Stimulated activated naive CD8-positive, alpha-beta T cell treated with anti-CD3 and anti-CD28 coated beads, Interleukin-15, amount 100 ng/mL, for 72 hours (primary cell): ENCODE measurements around the gene E2F7.

Experiments
- ATAC-seq: fragments of 150-1000 bp; cut with Tn5 transposase; 2 replicates; pipeline ENCODE4 v1.10.0; 2021; ENCODE audit warnings: mild to moderate bottlenecking, moderate library complexity
- DNase-seq, 2 donors: peaks; one replicate each; pipeline ENCODE4 v3.0.0; 2021 to 2022
- H3K27ac Mint-ChIP-seq, 2 donors: one replicate each; pipeline ENCODE4 v1.8.0; 2022; ENCODE audit warnings: mild to moderate bottlenecking in 2 of 2, mixed read lengths in 2 of 2, moderate library complexity in 2 of 2
- H3K27me3 Mint-ChIP-seq: one replicate; pipeline ENCODE4 v1.8.0; 2022; ENCODE audit warnings: mixed read lengths
- H3K4me1 Mint-ChIP-seq: one replicate; pipeline ENCODE4 v1.8.0; 2022; ENCODE audit warnings: mild to moderate bottlenecking, mixed read lengths
- H3K4me3 Mint-ChIP-seq, 2 donors: one replicate each; pipeline ENCODE4 v1.8.0; 2022; ENCODE audit warnings: mild to moderate bottlenecking in 2 of 2, mixed read lengths in 2 of 2, moderate library complexity in 1 of 2
- H3K9me3 Mint-ChIP-seq, 2 donors: one replicate each; pipeline ENCODE4 v1.8.0; 2022; ENCODE audit warnings: mixed read lengths in 2 of 2

Gene E2F7

DNA sequence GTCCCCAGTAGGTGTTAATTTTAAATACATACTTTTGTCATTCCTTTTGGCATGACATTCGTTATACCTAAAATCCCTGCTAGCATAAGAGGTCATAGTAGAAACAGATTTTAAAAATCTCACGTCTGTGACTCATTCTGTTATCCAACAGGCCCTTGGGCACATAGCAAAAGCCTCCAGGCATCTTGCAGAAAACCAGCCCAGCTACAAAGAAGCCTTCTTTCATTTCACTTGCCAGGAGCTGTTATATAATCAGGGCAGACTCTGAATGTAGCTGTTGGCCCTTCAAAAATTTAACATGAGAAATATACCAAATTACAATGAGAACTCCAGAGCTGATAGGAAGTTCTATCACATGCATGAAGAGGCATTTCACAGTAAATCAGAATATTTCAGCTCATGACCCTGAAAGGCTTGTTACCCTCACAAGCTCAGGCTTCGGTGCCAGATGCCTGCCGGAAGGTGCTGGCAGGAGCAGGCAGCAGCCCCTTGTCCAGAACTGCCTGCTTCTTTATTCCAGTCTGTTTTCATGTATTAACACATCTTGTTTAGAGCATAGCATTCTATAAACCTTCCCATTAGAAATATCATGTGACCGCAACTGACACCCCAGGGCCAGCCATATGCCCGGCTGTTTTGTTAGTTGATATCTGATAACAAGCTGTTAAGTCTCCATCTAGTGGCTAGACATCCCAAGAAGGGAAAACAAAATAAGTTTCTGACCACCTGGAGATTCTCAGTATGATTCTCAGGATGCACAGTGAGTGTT, 17.8 kb downstream of the E2F7 start:
- no peaks in the 10 kb centered on the region for H3K27me3 Mint-ChIP-seq
- no peak overlapping the region for H3K27ac Mint-ChIP-seq
- no peaks in the 10 kb centered on the region for H3K4me1 Mint-ChIP-seq
- no peak overlapping the region for H3K4me3 Mint-ChIP-seq
- DNase-seq, result no peak
- ATAC-seq, result no peak
- H3K9me3 Mint-ChIP-seq, result no peaks in the 10 kb centered on the region

- no peaks in the 10 kb centered on the region for H3K9me3 Mint-ChIP-seq
- no peaks in the 10 kb centered on the region for H3K27me3 Mint-ChIP-seq
- ATAC-seq (no peak), DNase-seq (no peak)
- no peak overlapping the region for H3K27ac Mint-ChIP-seq
- H3K4me3 Mint-ChIP-seq, result no peak overlapping the region
- no peaks in the 10 kb centered on the region for H3K4me1 Mint-ChIP-seq
Measured at GRCh38 chr12:77046468-77046867, 18.9 kb downstream of the E2F7 start.

DNA sequence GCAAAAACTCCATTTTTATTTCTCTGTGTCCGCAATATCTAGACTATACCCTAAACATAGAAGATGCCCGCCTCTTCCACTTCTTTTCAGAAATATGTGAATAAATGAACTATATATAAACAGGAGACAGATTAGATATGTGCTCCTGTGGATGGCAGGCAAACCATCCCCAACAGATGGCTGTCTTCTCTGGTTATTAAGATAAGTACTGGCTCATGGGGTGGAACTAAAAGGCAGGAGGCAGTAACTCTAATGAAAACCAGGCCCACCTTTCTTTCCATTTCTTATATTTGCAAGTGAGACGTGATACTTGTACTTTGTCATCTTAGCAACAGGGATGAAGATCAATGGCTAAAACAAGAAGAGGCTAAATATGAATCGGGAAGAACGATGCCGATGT, 20.2 kb downstream of the E2F7 start:
- Mint-ChIP-seq H3K27ac (no peak overlapping the region), H3K4me3 (no peak overlapping the region), H3K4me1 (no peaks in the 10 kb centered on the region), H3K27me3 (no peaks in the 10 kb centered on the region), H3K9me3 (no peaks in the 10 kb centered on the region)
- ATAC-seq, result no peak
- no peak for DNase-seq

DNA sequence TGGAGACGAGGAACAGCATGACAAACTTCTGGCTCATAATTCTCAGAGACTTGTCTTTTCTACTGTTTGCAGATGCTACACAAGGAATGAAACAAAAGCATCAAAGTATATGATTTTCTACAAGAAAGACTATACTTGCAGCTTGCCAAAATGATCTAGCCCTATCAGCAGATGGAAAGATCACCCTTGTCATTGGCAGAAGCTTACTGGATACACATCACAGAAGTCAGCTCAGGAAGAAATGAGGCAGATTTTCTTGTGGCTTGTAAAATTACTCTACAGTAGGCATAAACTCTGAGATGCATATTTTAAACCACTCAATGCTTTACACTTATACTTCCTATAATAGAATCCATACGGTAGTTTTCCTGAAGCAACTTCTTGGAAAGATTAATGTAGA, 20.6 kb downstream of the E2F7 start:
- no peak for ATAC-seq
- no peak overlapping the region for H3K27ac Mint-ChIP-seq

GRCh38 chr12:77042833-77043232, 22.5 kb downstream of the E2F7 start:
- ATAC-seq (no peak), DNase-seq (no peak)
- H3K4me1 Mint-ChIP-seq, result no peaks in the 10 kb centered on the region
- H3K27ac Mint-ChIP-seq, result no peak overlapping the region
- no peaks in the 10 kb centered on the region for H3K27me3 Mint-ChIP-seq
- peaks cover 0 to under 1% of the 10 kb centered on the region in 2 donors for H3K9me3 Mint-ChIP-seq
- H3K4me3 Mint-ChIP-seq, result no peak overlapping the region

More for the DNA sequence above, 20.6 kb downstream of the E2F7 start:
- H3K4me1 Mint-ChIP-seq, result no peaks in the 10 kb centered on the region
- H3K27me3 Mint-ChIP-seq, result no peaks in the 10 kb centered on the region
- no peak overlapping the region for H3K4me3 Mint-ChIP-seq
- H3K9me3 Mint-ChIP-seq, result no peaks in the 10 kb centered on the region
- no peak for DNase-seq

DNA sequence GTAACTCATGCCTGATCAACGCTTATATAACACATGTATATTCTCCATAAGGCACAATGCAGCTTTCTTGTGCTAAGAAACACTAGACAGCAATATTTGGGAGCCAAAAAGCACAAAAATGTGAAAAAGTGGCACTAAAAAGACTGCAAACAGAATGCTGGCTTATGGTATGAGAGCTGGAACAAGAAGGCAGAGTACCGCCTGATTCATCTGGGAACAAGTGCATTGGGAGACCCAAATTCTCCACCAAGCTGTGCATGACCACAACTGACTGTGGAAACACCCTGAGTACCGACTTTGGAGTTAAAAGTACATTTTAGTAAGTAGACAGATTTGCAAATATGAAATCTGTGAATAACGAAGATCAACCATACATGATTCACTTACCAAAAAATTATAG, 25.1 kb downstream of the E2F7 start:
- ATAC-seq (no peak), DNase-seq (no peak)
- H3K27ac Mint-ChIP-seq, result no peak overlapping the region
- peaks cover 5 to 8% of the 10 kb centered on the region in 2 donors for H3K9me3 Mint-ChIP-seq
- no peak overlapping the region for H3K4me3 Mint-ChIP-seq
- H3K4me1 Mint-ChIP-seq, result no peaks in the 10 kb centered on the region
- H3K27me3 Mint-ChIP-seq, result no peaks in the 10 kb centered on the region

DNA sequence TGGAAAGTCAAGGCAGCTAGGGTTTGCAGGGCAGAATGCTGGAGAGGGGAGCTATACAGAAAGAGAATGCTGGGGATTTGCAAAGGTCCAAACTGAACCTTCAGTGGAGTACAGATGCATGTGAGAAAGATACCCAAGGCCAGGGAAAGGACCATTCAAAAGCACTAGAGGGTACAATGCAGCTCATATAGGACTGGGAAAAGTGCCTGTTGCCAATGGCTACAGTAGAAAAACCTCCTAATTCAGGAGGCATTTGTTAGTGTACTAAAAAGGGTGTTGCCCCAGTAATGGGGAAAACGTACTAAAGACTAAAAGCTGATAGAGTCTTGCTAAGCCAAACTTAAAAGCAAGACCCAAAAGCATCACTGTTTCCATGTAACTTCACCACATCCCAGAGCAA, 30.1 kb downstream of the E2F7 start:
- ATAC-seq, result no peak
- H3K27me3 Mint-ChIP-seq, result no peaks in the 10 kb centered on the region
- H3K9me3 Mint-ChIP-seq, result peaks cover 5 to 8% of the 10 kb centered on the region in 2 donors
- no peak overlapping the region for H3K4me3 Mint-ChIP-seq
- H3K27ac Mint-ChIP-seq, result no peak overlapping the region
- DNase-seq, result no peak
- H3K4me1 Mint-ChIP-seq, result no peaks in the 10 kb centered on the region

GRCh38 chr12:77033658-77034536, 31.5 kb downstream of the E2F7 start:
- Mint-ChIP-seq H3K27ac (no peak overlapping the region), H3K4me3 (no peak overlapping the region), H3K27me3 (no peaks in the 10 kb centered on the region), H3K9me3 (peaks cover 5 to 8% of the 10 kb centered on the region in 2 donors), H3K4me1 (no peaks in the 10 kb centered on the region)
- ATAC-seq, result no peak
- no peak for DNase-seq

- H3K4me3 Mint-ChIP-seq, result no peak overlapping the region
- H3K27ac Mint-ChIP-seq, result peak overlapping the region in 1 of 2 donors; percentile 34
- no peaks in the 10 kb centered on the region for H3K27me3 Mint-ChIP-seq
- DNase-seq, result no peak
- ATAC-seq, result peak; percentile 70
- H3K4me1 Mint-ChIP-seq, result no peaks in the 10 kb centered on the region
- peaks cover 3 to 5% of the 10 kb centered on the region in 2 donors for H3K9me3 Mint-ChIP-seq
Measured at GRCh38 chr12:77032406-77032805, 33.0 kb downstream of the E2F7 start.

- no peak overlapping the region for H3K4me3 Mint-ChIP-seq
- no peaks in the 10 kb centered on the region for H3K27me3 Mint-ChIP-seq
- no peaks in the 10 kb centered on the region for H3K4me1 Mint-ChIP-seq
- ATAC-seq (peak; percentile 39), DNase-seq (no peak)
- peaks cover 0 to 5% of the 10 kb centered on the region in 2 donors for H3K9me3 Mint-ChIP-seq
- H3K27ac Mint-ChIP-seq, result no peak overlapping the region
Measured at GRCh38 chr12:77031745-77032144, 33.6 kb downstream of the E2F7 start.

GRCh38 chr12:77025782-77026314, 39.5 kb downstream of the E2F7 start:
- ATAC-seq, result no peak
- Mint-ChIP-seq H3K9me3 (no peaks in the 10 kb centered on the region), H3K4me3 (no peak overlapping the region), H3K27ac (peak overlapping the region in 1 of 2 donors; percentile 13), H3K4me1 (no peaks in the 10 kb centered on the region), H3K27me3 (no peaks in the 10 kb centered on the region)
- no peak for DNase-seq

DNA sequence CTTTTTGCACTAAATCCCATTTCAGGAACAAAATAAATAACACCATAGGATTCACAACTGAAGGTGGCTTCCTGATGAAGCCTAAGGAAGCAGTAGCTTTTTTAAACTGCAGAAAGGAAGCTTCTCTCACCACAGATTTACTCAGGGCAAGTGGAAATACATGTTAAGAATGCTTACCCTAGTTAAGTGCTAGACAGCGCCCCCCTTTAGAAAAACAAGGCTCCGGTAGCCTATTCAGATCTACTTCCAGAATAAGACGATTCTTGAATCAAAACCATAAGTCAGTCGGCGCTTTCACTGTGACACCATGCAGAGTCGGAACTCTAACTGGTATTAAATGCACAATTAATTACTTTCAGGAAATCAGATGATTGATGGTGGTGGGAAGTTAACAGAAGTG, 41.9 kb downstream of the E2F7 start:
- Mint-ChIP-seq H3K4me1 (no peaks in the 10 kb centered on the region), H3K4me3 (no peak overlapping the region), H3K9me3 (no peaks in the 10 kb centered on the region), H3K27me3 (no peaks in the 10 kb centered on the region), H3K27ac (no peak overlapping the region)
- ATAC-seq (no peak), DNase-seq (no peak)

DNA sequence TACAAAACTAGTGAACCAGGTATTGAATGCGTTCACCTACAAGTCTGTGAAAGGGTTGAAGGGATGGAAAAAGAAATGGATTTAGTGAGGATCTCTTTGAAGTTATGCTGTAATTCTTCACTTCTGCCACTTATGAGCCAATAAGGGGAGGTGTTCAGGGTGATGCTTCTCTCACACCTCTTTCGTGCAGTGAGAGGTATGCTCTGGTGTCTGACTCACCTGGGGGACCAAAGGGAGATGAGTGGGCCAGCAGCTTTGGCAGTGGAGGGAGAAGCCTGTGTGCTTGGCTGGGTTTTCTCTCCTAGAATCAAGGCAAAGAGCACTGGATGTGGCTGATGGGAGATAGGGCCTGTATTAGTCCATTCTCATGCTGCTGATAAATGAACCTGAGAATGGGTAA, 45.4 kb downstream of the E2F7 start:
- Mint-ChIP-seq H3K9me3 (no peaks in the 10 kb centered on the region), H3K4me1 (no peaks in the 10 kb centered on the region), H3K27ac (no peak overlapping the region), H3K4me3 (no peak overlapping the region), H3K27me3 (no peaks in the 10 kb centered on the region)
- no peak for DNase-seq
- no peak for ATAC-seq

- H3K4me1 Mint-ChIP-seq, result no peaks in the 10 kb centered on the region
- no peaks in the 10 kb centered on the region for H3K27me3 Mint-ChIP-seq
- no peak overlapping the region for H3K27ac Mint-ChIP-seq
- no peak overlapping the region for H3K4me3 Mint-ChIP-seq
- DNase-seq (no peak), ATAC-seq (no peak)
- H3K9me3 Mint-ChIP-seq, result no peaks in the 10 kb centered on the region
Measured at GRCh38 chr12:77016606-77017005, 48.8 kb downstream of the E2F7 start.

- Mint-ChIP-seq H3K4me3 (no peak overlapping the region), H3K9me3 (no peaks in the 10 kb centered on the region), H3K27me3 (peaks cover 7% of the 10 kb centered on the region), H3K27ac (no peak overlapping the region), H3K4me1 (peaks cover 6% of the 10 kb centered on the region)
- ATAC-seq (no peak), DNase-seq (no peak)
Measured at GRCh38 chr12:77013091-77013490, 52.3 kb downstream of the E2F7 start.
